Osteoblast (primary cell): ENCODE measurements around the gene GPR132. TPM values are rescaled to one million over a fixed set of nuclear protein-coding genes. Genes with fewer than 3 reads are reported as not detected.

Experiments
- DNase-seq: peaks from one replicate; pipeline ENCODE4 v3.0.0; 2011; ENCODE audit warnings: low spot score, mixed read lengths; ENCODE audit not compliant: insufficient read length; ENCODE audit errors: missing footprints
- H2AFZ ChIP-seq: 2 replicates; pipeline ENCODE4 v1.6.0; 2011; ENCODE audit warnings: mild to moderate bottlenecking, low read length
- H3K27ac ChIP-seq: 2 replicates; pipeline ENCODE4 v1.5.1; 2011; ENCODE audit warnings: mild to moderate bottlenecking, low read depth, low read length, moderate library complexity
- H3K27me3 ChIP-seq: 2 replicates; pipeline ENCODE4 v1.6.0; 2012; ENCODE audit warnings: mild to moderate bottlenecking, control low read depth, inconsistent platforms, low read length, moderate library complexity; ENCODE audit not compliant: insufficient read depth
- H3K36me3 ChIP-seq: 2 replicates; pipeline ENCODE4 v1.5.1; 2011; ENCODE audit warnings: mild to moderate bottlenecking, low read length, control low read depth, moderate library complexity; ENCODE audit not compliant: insufficient read depth
- H3K4me1 ChIP-seq: 2 replicates; pipeline ENCODE4 v1.5.1; 2011; ENCODE audit warnings: mild to moderate bottlenecking, low read length, control low read depth, moderate library complexity; ENCODE audit not compliant: insufficient read depth
- H3K4me2 ChIP-seq: 2 replicates; pipeline ENCODE4 v1.6.0; 2011; ENCODE audit warnings: mild to moderate bottlenecking, low read length; ENCODE audit not compliant: insufficient read depth
- H3K4me3 ChIP-seq: fragments of 200-600 bp; sonication (generic); 3 replicates; pipeline ENCODE4 v1.5.1; 2012; ENCODE audit warnings: mild to moderate bottlenecking, low read length, inconsistent platforms; ENCODE audit not compliant: insufficient read depth
- H3K79me2 ChIP-seq: 2 replicates; pipeline ENCODE4 v1.6.0; 2012; ENCODE audit warnings: mild to moderate bottlenecking, low read length, control low read depth, inconsistent platforms; ENCODE audit not compliant: insufficient read depth
- H3K9me3 ChIP-seq: 2 replicates; pipeline ENCODE4 v1.5.1; 2011; ENCODE audit warnings: low read depth, low read length, control low read depth
- H4K20me1 ChIP-seq: 2 replicates; pipeline ENCODE4 v1.6.0; 2012; ENCODE audit warnings: mild to moderate bottlenecking, low read length, control low read depth; ENCODE audit not compliant: insufficient read depth
- CTCF ChIP-seq: IDR thresholded peaks from 2 replicates; pipeline ENCODE4 v1.5.1; 2011; ENCODE audit warnings: mild to moderate bottlenecking, low read depth, low read length, moderate library complexity; ENCODE audit errors: extremely low read depth
- total RNA-seq: library from RNA; depleted of rRNA; stranded (reverse); fragments of >200 nt; gene quantifications from 2 replicates; pipeline ENCODE4 v1.2.3, GENCODE V29; 2012

Gene GPR132
- total RNA-seq, 1 donor: under 0.01 TPM

- no peaks in the 10 kb centered on the region for H3K36me3 ChIP-seq
- H2AFZ ChIP-seq: no peak overlapping the region
- H3K27ac ChIP-seq: peak overlapping the region; percentile 88
- H3K4me2 ChIP-seq: peak overlapping the region; percentile 93
- H3K4me1 ChIP-seq: peaks cover 67% of the 10 kb centered on the region
- H3K79me2 ChIP-seq: peaks cover 46% of the 10 kb centered on the region
- H4K20me1 ChIP-seq: peaks cover 4% of the 10 kb centered on the region
- DNase-seq: no peak
- no peaks in the 10 kb centered on the region for H3K27me3 ChIP-seq
- H3K4me3 ChIP-seq: peak overlapping the region; percentile 78
- no peaks in the 10 kb centered on the region for H3K9me3 ChIP-seq
- TF ChIP-seq CTCF: no peak
These were observed 43.0 kb downstream of the GPR132 start for GRCh38 chr14:105022276-105022670.

GRCh38 chr14:105021656-105022275 is 43.5 kb downstream of the GPR132 start:
- Histone ChIP-seq H3K9me3 (no peaks in the 10 kb centered on the region), H3K4me3 (peak overlapping the region; percentile 78), H3K27me3 (no peaks in the 10 kb centered on the region), H3K27ac (peak overlapping the region; percentile 88), H4K20me1 (peaks cover 4% of the 10 kb centered on the region), H3K36me3 (no peaks in the 10 kb centered on the region), H3K4me2 (peak overlapping the region; percentile 93), H2AFZ (peak overlapping the region; percentile 51), H3K4me1 (peaks cover 63% of the 10 kb centered on the region), H3K79me2 (peaks cover 52% of the 10 kb centered on the region)
- peak; percentile 80 for DNase-seq
- no peak for TF ChIP-seq CTCF

- Histone ChIP-seq H3K4me2 (peak within 1 kb of the TSS; percentile 93), H3K4me3 (peak within 1 kb of the TSS; percentile 83), H3K27ac (peak within 1 kb of the TSS; percentile 88), H3K9me3 (no peaks in the 10 kb centered on the region), H2AFZ (peak within 1 kb of the TSS; percentile 91), H3K36me3 (no peaks in the 10 kb centered on the region), H3K4me1 (peaks cover 58% of the 10 kb centered on the region), H4K20me1 (peaks cover 4% of the 10 kb centered on the region), H3K27me3 (no peaks in the 10 kb centered on the region), H3K79me2 (peaks cover 59% of the 10 kb centered on the region)
- no peak for TF ChIP-seq CTCF
- DNase-seq: peak; percentile 100
These were observed 44.2 kb downstream of the GPR132 start, which contains the start of gene CDCA4 for GRCh38 chr14:105020815-105021655. Gene CDCA4, minus strand, starts transcription at chr14:105021083. Its CDS starts 9,154 bp downstream, at chr14:105011929.
